T-helper 1 cell treated with Interleukin-12 subunit alpha and Interleukin-12 subunit beta and Interleukin-4 antibody, amounts not matched to agents 30 μg/mL and 1 μg/mL, for 36 hours (primary cell): ENCODE data around the gene FGD2.

Source experiments
- H3K27ac Mint-ChIP-seq: one replicate; pipeline ENCODE4 v1.8.0; 2021; ENCODE audit warnings: mild to moderate bottlenecking, mixed read lengths
- H3K27me3 Mint-ChIP-seq: one replicate; pipeline ENCODE4 v1.8.0; 2021; ENCODE audit warnings: low read depth, mixed read lengths
- H3K36me3 Mint-ChIP-seq: one replicate; pipeline ENCODE4 v1.8.0; 2021; ENCODE audit warnings: low read depth, mixed read lengths
- H3K4me1 Mint-ChIP-seq: one replicate; pipeline ENCODE4 v1.8.0; 2021; ENCODE audit warnings: low read depth, mixed read lengths
- H3K4me3 Mint-ChIP-seq: one replicate; pipeline ENCODE4 v1.8.0; 2021; ENCODE audit warnings: mild to moderate bottlenecking, moderate library complexity, mixed read lengths
- H3K9me3 Mint-ChIP-seq: one replicate; pipeline ENCODE4 v1.8.0; 2021; ENCODE audit warnings: mixed read lengths

FGD2 gene, protein sequence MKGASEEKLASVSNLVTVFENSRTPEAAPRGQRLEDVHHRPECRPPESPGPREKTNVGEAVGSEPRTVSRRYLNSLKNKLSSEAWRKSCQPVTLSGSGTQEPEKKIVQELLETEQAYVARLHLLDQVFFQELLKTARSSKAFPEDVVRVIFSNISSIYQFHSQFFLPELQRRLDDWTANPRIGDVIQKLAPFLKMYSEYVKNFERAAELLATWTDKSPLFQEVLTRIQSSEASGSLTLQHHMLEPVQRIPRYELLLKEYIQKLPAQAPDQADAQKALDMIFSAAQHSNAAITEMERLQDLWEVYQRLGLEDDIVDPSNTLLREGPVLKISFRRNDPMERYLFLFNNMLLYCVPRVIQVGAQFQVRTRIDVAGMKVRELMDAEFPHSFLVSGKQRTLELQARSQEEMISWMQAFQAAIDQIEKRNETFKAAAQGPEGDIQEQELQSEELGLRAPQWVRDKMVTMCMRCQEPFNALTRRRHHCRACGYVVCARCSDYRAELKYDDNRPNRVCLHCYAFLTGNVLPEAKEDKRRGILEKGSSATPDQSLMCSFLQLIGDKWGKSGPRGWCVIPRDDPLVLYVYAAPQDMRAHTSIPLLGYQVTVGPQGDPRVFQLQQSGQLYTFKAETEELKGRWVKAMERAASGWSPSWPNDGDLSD

DNA sequence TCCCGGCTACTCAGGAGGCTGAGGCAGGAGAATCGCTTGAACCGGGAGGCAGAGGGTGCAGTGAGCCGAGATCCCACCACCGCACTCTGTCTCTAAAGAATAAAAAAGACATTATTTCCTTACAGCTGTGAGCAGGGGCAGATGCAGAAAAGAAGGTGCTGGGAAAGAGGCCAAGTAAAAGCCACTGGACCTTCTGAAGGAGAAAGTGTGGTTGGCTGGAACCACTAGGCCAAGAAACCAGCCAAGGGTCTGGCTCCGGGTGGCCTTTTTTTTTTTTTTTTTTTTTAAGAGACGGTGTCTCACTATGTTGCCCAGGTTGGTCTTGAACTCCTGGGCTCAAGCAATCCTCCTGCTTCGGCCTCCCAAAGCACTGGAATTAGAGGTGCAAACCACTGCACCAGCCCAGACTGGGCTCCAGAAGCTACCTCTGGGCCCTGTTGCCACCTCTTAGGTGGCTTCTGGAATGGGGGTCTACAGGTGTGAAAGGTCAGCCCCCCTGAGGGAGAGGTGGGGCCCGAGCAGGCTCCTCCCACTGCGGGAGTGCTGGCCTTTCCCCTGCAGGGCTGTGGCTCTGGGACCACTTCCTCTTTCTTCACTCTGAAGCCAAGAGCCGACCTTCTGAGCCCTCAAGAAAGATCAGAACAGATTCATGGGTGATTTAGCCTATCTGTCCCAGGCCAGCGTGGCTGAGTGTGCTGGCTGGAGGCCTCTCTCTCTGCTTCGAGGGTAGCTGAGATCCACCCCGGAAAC, at the start of gene FGD2:
FGD2 (plus strand) TSS at position 595 of the 750 bp plus-strand sequence. CDS start 163 bp downstream, outside the sequence.
- H3K9me3 Mint-ChIP-seq, result no peaks in the 10 kb centered on the region
- peak within 1 kb of the TSS; percentile 31 for H3K27ac Mint-ChIP-seq
- peak within 1 kb of the TSS; percentile 34 for H3K4me3 Mint-ChIP-seq
- peaks cover 12% of the 10 kb centered on the region for H3K4me1 Mint-ChIP-seq
- H3K36me3 Mint-ChIP-seq, result no peaks in the 10 kb centered on the region
- H3K27me3 Mint-ChIP-seq, result peaks cover 13% of the 10 kb centered on the region

- peaks cover 38% of the 10 kb centered on the region for H3K4me1 Mint-ChIP-seq
- no peaks in the 10 kb centered on the region for H3K27me3 Mint-ChIP-seq
- no peak overlapping the region for H3K27ac Mint-ChIP-seq
- no peaks in the 10 kb centered on the region for H3K9me3 Mint-ChIP-seq
- H3K4me3 Mint-ChIP-seq, result no peak overlapping the region
- H3K36me3 Mint-ChIP-seq, result no peaks in the 10 kb centered on the region
These were observed 49.6 kb upstream of the FGD2 start for GRCh38 chr6:36955671-36956445.

GRCh38 chr6:36956446-36956820, 49.0 kb upstream of the FGD2 start:
- Mint-ChIP-seq H3K36me3 (no peaks in the 10 kb centered on the region), H3K4me3 (no peak overlapping the region), H3K27me3 (no peaks in the 10 kb centered on the region), H3K4me1 (peaks cover 43% of the 10 kb centered on the region), H3K9me3 (no peaks in the 10 kb centered on the region), H3K27ac (no peak overlapping the region)

DNA sequence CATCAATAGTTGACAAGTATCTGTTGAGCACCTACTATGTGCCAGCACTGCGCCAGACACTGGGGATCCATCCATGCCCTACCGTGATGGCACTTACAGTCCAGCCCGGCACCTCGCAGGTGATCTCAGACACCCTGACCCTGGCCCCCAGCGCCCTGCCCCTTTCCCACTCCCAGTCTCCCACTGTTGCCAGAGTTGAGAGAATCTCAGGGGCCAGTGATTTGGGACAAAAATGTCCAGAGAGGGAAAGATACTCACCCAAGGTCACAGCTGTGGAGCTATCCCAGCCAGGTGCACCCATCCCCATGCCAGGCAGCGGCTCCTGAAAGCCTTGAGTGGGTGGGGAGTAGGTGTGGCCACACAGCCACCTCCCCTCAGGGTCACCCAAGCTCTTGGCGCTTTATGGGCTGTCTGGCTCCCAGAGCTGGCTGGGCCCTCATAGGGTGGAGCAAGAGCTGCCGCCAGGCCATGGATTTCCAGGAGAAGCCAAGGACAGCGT, 47.6 kb upstream of the FGD2 start:
- H3K27me3 Mint-ChIP-seq, result no peaks in the 10 kb centered on the region
- H3K4me1 Mint-ChIP-seq, result peaks cover 46% of the 10 kb centered on the region
- H3K4me3 Mint-ChIP-seq, result no peak overlapping the region
- H3K27ac Mint-ChIP-seq, result no peak overlapping the region
- no peaks in the 10 kb centered on the region for H3K36me3 Mint-ChIP-seq
- no peaks in the 10 kb centered on the region for H3K9me3 Mint-ChIP-seq

DNA sequence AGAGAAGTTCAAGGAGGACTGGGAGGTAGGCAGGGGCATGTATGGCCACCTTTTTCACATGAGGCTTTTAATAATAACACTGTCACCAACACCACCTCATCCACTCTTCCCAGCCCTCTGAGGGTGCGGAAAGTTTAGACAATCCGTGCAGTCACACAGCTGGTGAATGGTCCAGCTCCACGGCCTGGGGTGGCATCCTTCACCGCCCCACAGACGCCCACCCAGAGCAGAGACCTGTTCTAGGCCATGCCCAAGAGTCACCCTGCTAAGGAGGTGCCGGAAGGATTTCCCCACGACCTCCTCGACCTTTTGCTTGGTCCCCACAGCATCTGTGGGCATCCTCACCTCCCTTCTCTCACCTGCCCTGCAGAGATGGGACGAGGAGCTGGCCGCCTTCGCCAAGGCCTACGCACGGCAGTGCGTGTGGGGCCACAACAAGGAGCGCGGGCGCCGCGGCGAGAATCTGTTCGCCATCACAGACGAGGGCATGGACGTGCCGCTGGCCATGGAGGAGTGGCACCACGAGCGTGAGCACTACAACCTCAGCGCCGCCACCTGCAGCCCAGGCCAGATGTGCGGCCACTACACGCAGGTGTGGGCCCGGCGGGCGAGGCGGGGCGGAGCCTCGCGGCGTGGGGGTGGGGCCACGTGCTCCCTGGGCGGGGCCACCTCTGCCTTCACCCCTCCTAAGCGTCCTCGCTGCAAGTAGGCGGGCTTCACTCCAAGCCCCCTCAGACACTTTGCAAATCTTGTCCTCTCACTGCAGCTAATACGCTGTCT, 46.5 kb upstream of the FGD2 start:
- Mint-ChIP-seq H3K4me1 (peaks cover 48% of the 10 kb centered on the region), H3K9me3 (no peaks in the 10 kb centered on the region), H3K27ac (no peak overlapping the region), H3K27me3 (no peaks in the 10 kb centered on the region), H3K36me3 (no peaks in the 10 kb centered on the region), H3K4me3 (no peak overlapping the region)

DNA sequence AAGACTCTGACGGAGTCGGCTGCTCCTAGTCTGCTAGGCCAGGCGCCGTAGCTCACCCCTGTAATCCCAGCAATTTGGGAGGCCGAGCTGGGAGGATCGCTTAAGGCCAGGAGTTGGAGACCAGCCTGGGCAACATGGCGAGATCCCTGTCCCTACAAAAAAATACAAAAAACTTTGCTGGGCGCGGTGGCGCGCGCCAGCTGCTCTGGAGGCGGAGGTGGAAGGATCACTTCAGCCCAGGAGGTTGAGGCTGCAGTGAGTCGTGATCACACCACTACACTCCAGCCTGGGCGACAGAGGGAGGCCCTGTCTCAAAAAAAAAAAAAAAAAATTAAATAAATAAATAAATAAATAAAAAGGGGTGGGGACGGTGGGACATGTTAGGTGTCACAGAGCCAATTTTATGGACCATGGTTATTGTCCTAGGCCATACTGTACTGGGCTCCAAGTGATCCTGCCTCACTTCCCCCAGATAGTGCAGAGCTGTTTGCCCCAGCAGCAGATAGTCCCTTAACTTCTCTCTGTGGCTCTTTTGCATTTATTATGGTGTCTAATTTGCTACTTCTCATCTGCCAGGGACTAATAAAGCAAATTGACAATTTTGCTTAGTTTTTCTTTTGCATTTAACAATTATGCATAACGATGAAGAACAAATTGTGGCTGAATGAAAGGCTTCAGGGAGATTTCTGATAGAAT, 45.8 kb upstream of the FGD2 start:
- Mint-ChIP-seq H3K4me1 (peaks cover 41% of the 10 kb centered on the region), H3K27ac (no peak overlapping the region), H3K36me3 (no peaks in the 10 kb centered on the region), H3K9me3 (no peaks in the 10 kb centered on the region), H3K4me3 (no peak overlapping the region), H3K27me3 (no peaks in the 10 kb centered on the region)

GRCh38 chr6:36961441-36962435, 43.7 kb upstream of the FGD2 start:
- H3K4me1 Mint-ChIP-seq, result peaks cover 35% of the 10 kb centered on the region
- no peak overlapping the region for H3K4me3 Mint-ChIP-seq
- H3K27ac Mint-ChIP-seq, result no peak overlapping the region
- H3K27me3 Mint-ChIP-seq, result no peaks in the 10 kb centered on the region
- H3K9me3 Mint-ChIP-seq, result no peaks in the 10 kb centered on the region
- H3K36me3 Mint-ChIP-seq, result peaks cover 8% of the 10 kb centered on the region

DNA sequence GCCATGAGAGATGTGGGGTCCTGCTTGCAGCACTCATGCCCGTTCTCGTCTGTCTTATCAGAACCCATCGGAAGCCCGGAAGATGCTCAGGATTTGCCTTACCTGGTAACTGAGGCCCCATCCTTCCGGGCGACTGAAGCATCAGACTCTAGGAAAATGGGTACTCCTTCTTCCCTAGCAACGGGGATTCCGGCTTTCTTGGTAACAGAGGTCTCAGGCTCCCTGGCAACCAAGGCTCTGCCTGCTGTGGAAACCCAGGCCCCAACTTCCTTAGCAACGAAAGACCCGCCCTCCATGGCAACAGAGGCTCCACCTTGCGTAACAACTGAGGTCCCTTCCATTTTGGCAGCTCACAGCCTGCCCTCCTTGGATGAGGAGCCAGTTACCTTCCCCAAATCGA, 42.6 kb upstream of the FGD2 start:
- Mint-ChIP-seq H3K36me3 (peaks cover 9% of the 10 kb centered on the region), H3K27me3 (no peaks in the 10 kb centered on the region), H3K4me3 (peak overlapping the region; percentile 18), H3K4me1 (peaks cover 32% of the 10 kb centered on the region), H3K27ac (peak overlapping the region; percentile 79), H3K9me3 (no peaks in the 10 kb centered on the region)

DNA sequence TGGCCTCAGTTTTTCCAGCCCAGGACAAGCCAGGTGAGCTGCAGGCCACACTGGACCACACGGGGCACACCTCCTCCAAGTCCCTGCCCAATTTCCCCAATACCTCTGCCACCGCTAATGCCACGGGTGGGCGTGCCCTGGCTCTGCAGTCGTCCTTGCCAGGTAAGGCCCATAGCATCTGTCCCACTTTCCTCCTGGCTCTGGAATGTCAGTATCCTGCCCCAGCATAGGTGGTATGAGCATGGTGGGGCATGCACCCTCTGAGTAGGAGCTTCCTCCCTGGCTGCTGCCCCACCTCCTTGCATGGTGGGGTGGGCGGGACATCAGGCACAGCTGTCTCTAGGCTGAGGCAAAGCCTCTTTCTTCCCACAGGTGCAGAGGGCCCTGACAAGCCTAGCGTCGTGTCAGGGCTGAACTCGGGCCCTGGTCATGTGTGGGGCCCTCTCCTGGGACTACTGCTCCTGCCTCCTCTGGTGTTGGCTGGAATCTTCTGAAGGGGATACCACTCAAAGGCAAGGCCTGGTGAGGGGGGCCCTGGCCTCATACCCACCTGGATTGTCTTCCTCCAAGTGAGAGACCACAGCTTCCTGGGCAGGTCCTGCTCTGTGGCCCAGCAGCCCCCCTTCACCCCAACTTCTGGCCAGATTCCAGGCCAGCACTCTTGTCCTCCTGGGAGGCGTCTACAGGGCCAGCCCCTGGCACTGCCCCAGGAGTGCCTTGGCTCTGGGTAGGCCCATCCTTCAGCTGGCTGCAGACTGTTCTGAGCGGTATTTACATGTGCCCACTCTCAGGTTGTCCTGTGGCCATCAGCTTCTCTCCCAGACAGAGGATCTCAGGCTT, 41.8 kb upstream of the FGD2 start:
- peaks cover 16% of the 10 kb centered on the region for H3K36me3 Mint-ChIP-seq
- H3K27ac Mint-ChIP-seq, result peak overlapping the region; percentile 60
- peak overlapping the region; percentile 45 for H3K4me3 Mint-ChIP-seq
- peaks cover 32% of the 10 kb centered on the region for H3K4me1 Mint-ChIP-seq
- H3K9me3 Mint-ChIP-seq, result no peaks in the 10 kb centered on the region
- no peaks in the 10 kb centered on the region for H3K27me3 Mint-ChIP-seq

DNA sequence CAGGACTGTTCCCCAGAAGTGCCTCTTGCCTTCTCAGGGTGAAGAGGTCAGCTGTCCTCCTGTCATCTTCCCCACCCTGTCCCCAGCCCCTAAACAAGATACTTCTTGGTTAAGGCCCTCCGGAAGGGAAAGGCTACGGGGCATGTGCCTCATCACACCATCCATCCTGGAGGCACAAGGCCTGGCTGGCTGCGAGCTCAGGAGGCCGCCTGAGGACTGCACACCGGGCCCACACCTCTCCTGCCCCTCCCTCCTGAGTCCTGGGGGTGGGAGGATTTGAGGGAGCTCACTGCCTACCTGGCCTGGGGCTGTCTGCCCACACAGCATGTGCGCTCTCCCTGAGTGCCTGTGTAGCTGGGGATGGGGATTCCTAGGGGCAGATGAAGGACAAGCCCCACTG, 41.1 kb upstream of the FGD2 start:
- Mint-ChIP-seq H3K9me3 (no peaks in the 10 kb centered on the region), H3K4me1 (peaks cover 32% of the 10 kb centered on the region), H3K27ac (no peak overlapping the region), H3K27me3 (no peaks in the 10 kb centered on the region), H3K4me3 (no peak overlapping the region), H3K36me3 (peaks cover 21% of the 10 kb centered on the region)

- H3K27me3 Mint-ChIP-seq, result no peaks in the 10 kb centered on the region
- H3K4me3 Mint-ChIP-seq, result no peak overlapping the region
- H3K9me3 Mint-ChIP-seq, result no peaks in the 10 kb centered on the region
- peaks cover 25% of the 10 kb centered on the region for H3K36me3 Mint-ChIP-seq
- H3K27ac Mint-ChIP-seq, result no peak overlapping the region
- H3K4me1 Mint-ChIP-seq, result peaks cover 32% of the 10 kb centered on the region
These were observed 40.5 kb upstream of the FGD2 start for GRCh38 chr6:36964908-36965307.
